ENCODE results near the gene AUNIP.
A peak's percentile ranks its signal among the peaks of the same experiment; 100 is the strongest.

The AUNIP gene

GRCh38 chr1:25864434-25864833 is 5.2 kb upstream of the AUNIP start:
- ChIA-PET CTCF (interaction anchor here (1.9 kb wide), 1 partner anchor 20 kb away, joined by 4 read pairs; no protein-coding TSS in a partner anchor), POLR2A (no interaction called here)
- no peak overlapping the region for H3K4me3 ChIP-seq (ENCODE audit: low read depth, low read length)
- H3K36me3 ChIP-seq (ENCODE audit: control insufficient read depth in 2 of 2, insufficient read depth in 1 of 2, low read length in 2 of 2), result peaks cover 0 to 26% of the 10 kb centered on the region in 2 experiments; a peak in 1 of 3 replicates
- H3K4me1 ChIP-seq (ENCODE audit: control insufficient read depth, insufficient read depth, low read length), result no peaks in the 10 kb centered on the region
- no peak for TF ChIP-seq ZNF266 (tag by site-specific recombination; IDR thresholded peaks at IDR 0.05; ENCODE audit: low read depth)
- no peak for TF ChIP-seq ZNF302 (tag by site-specific recombination; IDR thresholded peaks at IDR 0.05; ENCODE audit: low read depth)
- no peak for TF ChIP-seq ZNF792 (tag by site-specific recombination; IDR thresholded peaks at IDR 0.05)
- TF ChIP-seq ZFP3 (tag by site-specific recombination; IDR thresholded peaks at IDR 0.05; ENCODE audit: low read depth), result no peak
- TF ChIP-seq ZNF121 (tag by site-specific recombination; IDR thresholded peaks at IDR 0.05), result peak; percentile 80
- H3K27ac ChIP-seq (ENCODE audit: extremely low read depth, low read depth, low read length), result no peak overlapping the region
- H3K9me3 ChIP-seq (ENCODE audit: control insufficient read depth, insufficient read depth, low read depth, low read length), result no peaks in the 10 kb centered on the region

GRCh38 chr1:25863486-25864262 is 4.4 kb upstream of the AUNIP start:
- TF ChIP-seq SCRT2 (tag by site-specific recombination; IDR thresholded peaks at IDR 0.05), result no peak
- TF ChIP-seq ZNF341 (tag by site-specific recombination; IDR thresholded peaks at IDR 0.05; ENCODE audit: low read depth), result peak; percentile 56; the same call in 1 of the 2 replicates

GRCh38 chr1:25862785-25863485 is 3.7 kb upstream of the AUNIP start:
- Histone ChIP-seq H3K27ac (ENCODE audit: extremely low read depth, low read depth, low read length) (no peak overlapping the region), H3K36me3 (ENCODE audit: control insufficient read depth in 2 of 2, insufficient read depth in 1 of 2, low read length in 2 of 2) (peaks cover 0 to 26% of the 10 kb centered on the region in 2 experiments; a peak in 1 of 3 replicates), H3K4me1 (ENCODE audit: control insufficient read depth, insufficient read depth, low read length) (no peaks in the 10 kb centered on the region), H3K9me3 (ENCODE audit: control insufficient read depth, insufficient read depth, low read depth, low read length) (no peaks in the 10 kb centered on the region), H3K4me3 (ENCODE audit: low read depth, low read length) (no peak overlapping the region)
- ChIA-PET CTCF (interaction anchor here (0.6 kb wide), 1 partner anchor 19 kb away, joined by 9 read pairs; no protein-coding TSS in a partner anchor), POLR2A (interaction anchor here (1.2 kb wide), 1 partner anchor 12 kb away, joined by 4 read pairs; the partner anchor contains the start of gene PAQR7)
- TF ChIP-seq ZNF660 (tag by site-specific recombination; IDR thresholded peaks at IDR 0.05) (no peak), ZBTB49 (tag by site-specific recombination; IDR thresholded peaks at IDR 0.05; ENCODE audit: low read depth) (no peak), ZNF433 (tag by site-specific recombination; IDR thresholded peaks at IDR 0.05; ENCODE audit: low read depth) (no peak), ZNF558 (tag by site-specific recombination; IDR thresholded peaks at IDR 0.05) (no peak), ZNF707 (tag by site-specific recombination; IDR thresholded peaks at IDR 0.05) (no peak), ZNF138 (tag by site-specific recombination; IDR thresholded peaks at IDR 0.05; ENCODE audit: borderline replicate concordance) (no peak), ZNF274 (IDR thresholded peaks at IDR 0.05; ENCODE audit: low read length) (no peak), ZNF274 (tag by site-specific recombination; IDR thresholded peaks at IDR 0.05; ENCODE audit: borderline replicate concordance) (no peak), ZNF510 (tag by site-specific recombination; IDR thresholded peaks at IDR 0.05; ENCODE audit: insufficient replicate concordance) (no peak), SP2 (tag by site-specific recombination; IDR thresholded peaks at IDR 0.05) (no peak), ZNF677 (tag by site-specific recombination; IDR thresholded peaks at IDR 0.05) (no peak), SP3 (tag by site-specific recombination; IDR thresholded peaks at IDR 0.05) (no peak), BCL11A (tag by site-specific recombination; IDR thresholded peaks at IDR 0.05; ENCODE audit: low read depth) (no peak)
- TF ChIP-seq, protein P1, sequence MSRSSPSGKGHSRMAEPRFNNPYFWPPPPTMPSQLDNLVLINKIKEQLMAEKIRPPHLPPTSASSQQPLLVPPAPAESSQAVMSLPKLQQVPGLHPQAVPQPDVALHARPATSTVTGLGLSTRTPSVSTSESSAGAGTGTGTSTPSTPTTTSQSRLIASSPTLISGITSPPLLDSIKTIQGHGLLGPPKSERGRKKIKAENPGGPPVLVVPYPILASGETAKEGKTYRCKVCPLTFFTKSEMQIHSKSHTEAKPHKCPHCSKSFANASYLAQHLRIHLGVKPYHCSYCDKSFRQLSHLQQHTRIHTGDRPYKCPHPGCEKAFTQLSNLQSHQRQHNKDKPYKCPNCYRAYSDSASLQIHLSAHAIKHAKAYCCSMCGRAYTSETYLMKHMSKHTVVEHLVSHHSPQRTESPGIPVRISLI (tag by site-specific recombination; IDR thresholded peaks at IDR 0.05), result no peak
- TF ChIP-seq, protein P2, sequence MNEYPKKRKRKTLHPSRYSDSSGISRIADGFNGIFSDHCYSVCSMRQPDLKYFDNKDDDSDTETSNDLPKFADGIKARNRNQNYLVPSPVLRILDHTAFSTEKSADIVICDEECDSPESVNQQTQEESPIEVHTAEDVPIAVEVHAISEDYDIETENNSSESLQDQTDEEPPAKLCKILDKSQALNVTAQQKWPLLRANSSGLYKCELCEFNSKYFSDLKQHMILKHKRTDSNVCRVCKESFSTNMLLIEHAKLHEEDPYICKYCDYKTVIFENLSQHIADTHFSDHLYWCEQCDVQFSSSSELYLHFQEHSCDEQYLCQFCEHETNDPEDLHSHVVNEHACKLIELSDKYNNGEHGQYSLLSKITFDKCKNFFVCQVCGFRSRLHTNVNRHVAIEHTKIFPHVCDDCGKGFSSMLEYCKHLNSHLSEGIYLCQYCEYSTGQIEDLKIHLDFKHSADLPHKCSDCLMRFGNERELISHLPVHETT (tag by site-specific recombination; IDR thresholded peaks at IDR 0.05), result no peak
- TF ChIP-seq, protein P3, sequence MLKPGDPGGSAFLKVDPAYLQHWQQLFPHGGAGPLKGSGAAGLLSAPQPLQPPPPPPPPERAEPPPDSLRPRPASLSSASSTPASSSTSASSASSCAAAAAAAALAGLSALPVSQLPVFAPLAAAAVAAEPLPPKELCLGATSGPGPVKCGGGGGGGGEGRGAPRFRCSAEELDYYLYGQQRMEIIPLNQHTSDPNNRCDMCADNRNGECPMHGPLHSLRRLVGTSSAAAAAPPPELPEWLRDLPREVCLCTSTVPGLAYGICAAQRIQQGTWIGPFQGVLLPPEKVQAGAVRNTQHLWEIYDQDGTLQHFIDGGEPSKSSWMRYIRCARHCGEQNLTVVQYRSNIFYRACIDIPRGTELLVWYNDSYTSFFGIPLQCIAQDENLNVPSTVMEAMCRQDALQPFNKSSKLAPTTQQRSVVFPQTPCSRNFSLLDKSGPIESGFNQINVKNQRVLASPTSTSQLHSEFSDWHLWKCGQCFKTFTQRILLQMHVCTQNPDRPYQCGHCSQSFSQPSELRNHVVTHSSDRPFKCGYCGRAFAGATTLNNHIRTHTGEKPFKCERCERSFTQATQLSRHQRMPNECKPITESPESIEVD (tag by site-specific recombination; IDR thresholded peaks at IDR 0.05), result no peak

More at GRCh38 chr1:25863486-25864262, 4.4 kb upstream of the AUNIP start:
- Histone ChIP-seq H3K27ac (ENCODE audit: extremely low read depth, low read depth, low read length) (no peak overlapping the region), H3K4me1 (ENCODE audit: control insufficient read depth, insufficient read depth, low read length) (no peaks in the 10 kb centered on the region), H3K9me3 (ENCODE audit: control insufficient read depth, insufficient read depth, low read depth, low read length) (no peaks in the 10 kb centered on the region), H3K36me3 (ENCODE audit: control insufficient read depth in 2 of 2, insufficient read depth in 1 of 2, low read length in 2 of 2) (peaks cover 0 to 26% of the 10 kb centered on the region in 2 experiments; a peak in 1 of 3 replicates), H3K4me3 (ENCODE audit: low read depth, low read length) (no peak overlapping the region)
- CTCF ChIA-PET, result interaction anchor here (0.6 to 1.9 kb wide), 2 partner anchors 19 to 20 kb away, joined by 4 to 9 read pairs; no protein-coding TSS in a partner anchor
- POLR2A ChIA-PET, result interaction anchor here (0.7 kb wide), 1 partner anchor 12 kb away, joined by 3 read pairs; the partner anchor contains the start of gene PAQR7
